Hematopoietic multipotent progenitor cell treated with erythropoietin and hydrocortisone succinate and interleukin-3 and kit ligand, for 6 days (in vitro differentiated cells): Measurements from ENCODE around the gene PEX6.
"Not testable (repeated sequence)": the region's sequence is repeated elsewhere in the genome, so short reads cannot be mapped to it uniquely, and the experiment has no call there.

ENCODE experiments used
- DNase-seq: peaks from one replicate; pipeline ENCODE4 v3.0.0-alpha.2; 2015

Gene PEX6

DNA sequence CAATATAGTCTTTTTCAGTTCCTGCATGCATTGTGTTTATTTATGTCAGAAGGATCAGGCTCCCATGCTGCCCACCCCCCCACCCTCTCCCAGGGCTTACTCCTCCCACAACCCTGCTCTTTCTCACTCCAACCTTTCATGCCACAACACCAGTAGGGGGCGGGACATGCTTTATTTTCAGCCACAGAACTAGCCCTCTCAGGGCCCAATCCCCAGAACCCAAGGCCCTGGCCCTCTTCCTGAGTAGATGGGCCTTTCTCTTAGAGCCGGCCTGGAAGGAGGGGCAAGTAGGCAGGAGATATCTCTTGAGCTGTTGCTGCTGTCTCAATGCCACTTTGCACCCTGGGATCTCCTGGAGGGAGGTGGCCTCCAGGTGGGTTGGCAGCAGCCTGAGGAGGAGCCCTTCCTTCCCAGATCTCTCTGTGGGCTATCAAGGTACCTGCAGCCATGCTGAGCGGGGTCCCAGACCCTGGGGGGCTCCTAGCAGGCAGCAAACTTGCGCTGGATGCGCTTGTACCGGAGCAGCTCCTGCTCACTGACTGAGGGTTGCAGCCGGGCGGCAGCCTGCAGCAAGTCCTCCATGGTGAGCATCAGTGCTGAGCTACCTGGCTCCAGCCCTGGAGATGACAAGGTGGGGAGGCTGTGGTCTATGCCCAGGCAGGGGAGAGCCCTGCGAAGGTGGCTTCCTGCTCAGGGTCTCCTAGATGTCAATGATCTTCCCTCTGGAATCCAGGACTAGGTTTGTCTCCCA is 15.0 kb downstream of the PEX6 start:
- DNase-seq = peak; percentile 80

DNA sequence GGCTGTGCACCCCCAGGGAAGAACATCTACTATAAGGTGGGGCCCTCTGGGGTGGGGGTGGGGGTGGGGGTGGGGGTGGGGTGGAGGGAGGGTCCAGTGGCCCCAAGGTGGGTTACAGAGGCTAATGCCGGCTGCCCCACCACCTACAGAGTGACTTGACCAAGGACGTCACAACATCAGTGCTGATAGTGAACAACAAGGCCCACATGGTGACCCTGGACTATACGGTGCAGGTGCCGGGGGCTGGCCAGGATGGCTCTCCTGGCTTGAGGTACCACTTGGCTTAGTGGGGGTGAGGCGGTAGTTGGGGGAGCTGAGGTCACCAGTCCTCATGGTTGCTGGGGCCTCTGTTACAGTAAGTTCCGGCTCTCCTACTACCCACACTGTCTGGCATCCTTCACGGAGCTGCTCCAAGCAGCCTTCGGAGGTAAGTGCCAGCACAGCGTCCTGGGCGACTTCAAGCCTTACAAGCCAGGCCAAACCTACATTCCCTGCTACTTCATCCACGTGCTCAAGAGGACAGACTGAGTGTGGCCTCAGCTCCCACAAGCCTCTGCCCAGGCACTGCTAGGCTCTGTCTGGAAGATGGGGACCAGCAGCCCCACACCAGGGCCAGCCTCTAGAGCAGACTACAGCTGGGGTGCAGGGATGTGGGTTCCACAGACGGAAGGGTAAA is 15.7 kb downstream of the PEX6 start:
- DNase-seq = no peak

DNA sequence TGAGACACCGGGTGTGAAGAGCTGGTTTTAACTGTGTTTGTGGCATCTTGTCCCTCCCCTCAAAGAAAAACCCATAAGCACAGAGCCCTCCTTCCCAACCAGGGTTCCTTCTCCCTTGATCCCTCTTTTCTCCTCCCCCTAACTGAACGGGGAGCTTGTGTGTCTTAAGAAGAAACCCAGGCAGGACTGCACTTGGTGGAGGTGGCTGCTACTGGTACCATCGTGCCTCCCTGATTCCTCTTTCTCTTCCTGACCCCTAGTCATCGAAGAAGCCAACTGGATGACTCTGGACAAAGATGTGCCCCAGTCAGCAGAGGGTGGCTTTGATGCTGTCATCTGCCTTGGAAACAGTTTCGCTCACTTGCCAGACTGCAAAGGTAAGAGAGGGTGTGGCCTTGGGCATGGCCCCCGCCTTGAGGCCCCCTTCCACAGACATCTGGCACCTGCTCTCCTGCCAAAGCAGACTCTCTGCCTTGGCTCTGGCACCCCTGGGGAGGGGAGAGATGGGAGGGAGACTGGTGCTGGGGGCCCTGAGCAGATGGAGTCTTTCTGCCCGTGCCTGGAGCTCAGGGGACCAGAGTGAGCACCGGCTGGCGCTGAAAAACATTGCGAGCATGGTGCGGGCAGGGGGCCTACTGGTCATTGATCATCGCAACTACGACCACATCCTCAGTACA is 16.3 kb downstream of the PEX6 start:
- DNase-seq = no peak

DNA sequence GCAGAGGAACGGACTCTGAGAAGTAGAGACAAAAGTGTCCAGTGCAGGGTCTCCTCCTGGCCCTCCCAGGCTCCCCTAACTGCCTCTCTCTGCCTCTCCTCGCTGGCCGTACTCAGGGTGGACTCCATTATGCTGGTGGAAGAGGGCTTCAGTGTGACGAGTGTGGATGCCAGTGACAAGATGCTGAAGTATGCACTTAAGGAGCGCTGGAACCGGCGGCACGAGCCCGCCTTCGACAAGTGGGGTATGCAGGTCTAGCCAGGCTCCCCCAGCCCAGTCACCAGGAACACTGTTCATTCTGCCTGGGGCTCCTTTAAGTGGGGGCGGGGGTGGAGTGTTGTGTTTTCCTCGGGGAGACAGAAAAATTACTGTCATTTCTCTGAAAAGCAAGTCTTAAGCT is 16.9 kb downstream of the PEX6 start:
- DNase-seq = no peak

DNA sequence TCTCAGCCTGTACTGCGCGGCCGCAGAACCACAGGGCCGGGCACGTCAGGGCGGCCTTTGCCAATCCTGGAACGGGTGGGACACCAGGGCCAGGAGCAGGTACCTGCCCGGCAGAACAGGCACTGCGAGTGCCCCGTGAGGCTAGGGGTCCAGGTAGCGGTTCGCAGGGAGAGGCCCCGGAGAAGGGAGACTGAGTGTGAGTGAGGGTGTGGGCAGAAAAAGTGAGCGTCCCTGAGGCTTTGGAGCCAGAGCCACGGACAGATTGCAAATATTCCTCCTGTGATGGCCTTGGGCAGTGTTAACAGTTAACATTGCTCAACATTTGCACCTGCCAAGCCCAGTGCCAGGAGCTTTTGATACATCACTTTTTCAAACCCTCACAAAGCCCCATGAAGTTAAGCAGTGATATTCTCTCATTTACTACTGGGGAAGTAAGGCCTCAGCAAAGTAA is 17.9 kb downstream of the PEX6 start:
- no peak for DNase-seq

DNA sequence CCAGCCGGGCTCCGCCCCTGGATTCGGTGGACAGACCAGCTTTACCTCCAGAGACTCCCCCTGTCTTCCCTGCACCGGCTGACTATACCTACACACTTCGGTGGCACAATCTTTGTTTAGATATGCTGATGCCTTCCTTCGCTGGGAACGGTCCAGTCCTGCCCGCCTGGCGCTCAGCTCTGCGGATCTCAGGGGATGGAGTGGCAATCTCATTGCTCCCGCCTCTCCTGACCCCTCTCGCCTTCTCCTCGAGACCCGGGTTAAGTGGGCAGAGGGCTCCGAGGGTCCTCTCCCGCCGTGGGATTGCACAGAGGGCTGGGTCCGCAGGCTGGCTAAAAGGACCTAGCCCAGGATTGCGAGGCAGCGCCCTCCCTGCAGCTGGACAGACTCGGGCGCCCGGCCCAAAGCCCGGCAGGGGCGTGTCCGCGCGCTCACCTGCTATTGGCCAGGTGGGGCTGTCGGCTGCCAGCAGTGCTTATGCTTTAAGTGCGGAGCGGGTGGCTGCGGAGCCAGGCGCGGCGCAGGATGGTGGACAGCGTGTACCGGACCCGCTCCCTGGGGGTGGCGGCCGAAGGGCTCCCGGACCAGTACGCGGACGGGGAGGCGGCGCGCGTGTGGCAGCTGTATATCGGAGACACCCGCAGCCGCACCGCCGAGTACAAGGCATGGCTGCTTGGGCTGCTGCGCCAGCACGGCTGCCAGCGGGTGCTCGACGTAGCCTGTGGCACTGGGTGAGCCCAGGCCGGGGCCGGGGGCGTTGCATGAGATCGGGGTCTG is 18.6 kb downstream of the PEX6 start, which contains the start of gene GNMT:
Gene GNMT (plus strand): TSS at position 512 of the 777 bp plus-strand sequence. CDS start 14 bp downstream, at position 526.
- DNase-seq = peak; percentile 34

DNA sequence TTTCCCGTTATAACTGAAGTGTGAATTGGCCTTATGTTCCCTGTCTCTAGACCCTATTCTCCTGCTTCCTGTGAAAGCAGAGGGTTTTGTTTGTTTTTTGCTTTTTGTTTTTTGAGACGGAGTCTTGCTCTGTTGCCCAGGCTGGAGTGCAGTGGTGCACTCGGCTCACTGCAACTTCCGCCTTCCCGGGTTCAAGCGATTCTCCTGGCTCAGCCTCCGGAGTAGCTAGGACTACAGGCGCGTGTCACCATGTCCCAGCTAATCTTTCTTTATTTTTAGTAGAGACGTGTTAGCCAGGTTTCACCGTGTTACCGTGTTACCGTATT is 19.1 kb downstream of the PEX6 start:
- no peak for DNase-seq

DNA sequence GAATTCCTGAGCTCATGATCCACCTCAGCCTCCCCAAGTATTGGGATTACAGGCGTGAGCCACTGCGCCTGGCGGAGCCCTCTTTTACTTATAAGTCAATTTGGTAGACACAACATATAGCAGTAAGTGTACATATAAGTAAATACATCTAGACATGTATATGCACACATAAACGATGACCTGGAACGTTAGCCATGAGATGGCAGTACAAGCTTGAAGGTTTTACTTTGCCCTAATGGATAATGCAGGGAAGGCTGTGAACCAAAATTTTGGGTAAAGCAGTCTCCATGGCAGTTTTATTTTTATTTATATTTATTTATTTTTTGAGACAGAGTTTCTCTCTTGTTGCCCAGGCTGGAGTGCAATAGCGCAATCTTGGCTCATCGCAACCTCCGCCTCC is 20.9 kb downstream of the PEX6 start:
- no peak for DNase-seq

DNA sequence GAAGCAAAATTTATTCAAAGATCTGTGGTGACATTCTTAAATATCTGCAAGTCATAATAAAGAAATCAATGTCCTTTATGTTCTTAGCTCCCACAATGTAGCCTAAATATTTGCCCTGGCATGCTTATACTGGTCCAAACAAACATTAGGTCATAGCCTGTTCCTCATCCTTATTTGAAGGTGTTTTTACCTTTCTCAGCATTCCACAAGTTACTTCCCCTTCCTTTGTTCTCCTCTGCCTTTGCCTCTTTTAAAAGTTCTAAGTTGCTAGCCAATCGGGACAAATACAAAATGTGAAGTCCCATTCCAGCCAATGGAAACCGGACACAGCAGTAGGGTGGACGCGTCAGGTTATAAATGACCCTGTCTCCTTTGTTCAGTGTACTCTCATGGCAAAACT is 24.6 kb downstream of the PEX6 start:
- DNase-seq = not testable (repeated sequence)

DNA sequence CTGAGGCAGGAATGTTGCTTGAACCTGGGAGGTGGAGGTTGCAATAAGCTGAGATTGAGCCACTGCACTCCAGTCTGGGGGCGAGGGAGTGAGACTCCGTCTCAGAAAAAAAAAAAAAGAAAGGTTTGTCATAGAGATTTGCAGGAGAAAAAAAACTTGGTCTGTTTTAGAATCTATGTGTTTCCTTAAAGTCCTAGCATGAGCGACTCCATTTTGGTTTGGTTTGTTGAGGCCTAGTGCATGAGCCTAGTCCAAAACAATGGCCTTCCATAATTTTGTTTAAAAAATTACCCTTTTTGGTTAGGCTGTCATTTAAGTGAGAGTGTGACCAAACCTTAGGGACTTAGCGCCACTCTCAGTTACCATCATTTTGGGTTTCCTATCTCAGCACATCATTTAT is 26.6 kb downstream of the PEX6 start:
- DNase-seq = no peak

DNA sequence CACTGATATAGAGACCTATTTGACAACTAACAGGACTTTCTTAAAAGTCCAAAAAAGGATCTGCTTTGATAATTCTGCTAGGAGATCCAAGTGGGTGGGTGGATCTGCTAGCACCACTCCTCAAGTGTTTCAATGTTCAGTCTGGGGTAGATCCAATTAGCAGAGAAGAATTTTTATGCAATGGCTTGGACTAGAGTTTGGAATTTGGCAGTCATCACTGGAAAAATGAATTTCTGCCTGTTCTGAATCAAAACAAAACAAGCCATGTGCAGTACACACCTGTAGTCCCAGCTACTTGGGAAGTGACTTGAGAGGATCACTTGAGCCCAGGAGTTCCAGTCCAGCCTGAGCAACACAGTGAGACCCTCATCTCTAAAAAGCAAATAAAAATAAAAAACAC is 31.0 kb downstream of the PEX6 start:
- no peak for DNase-seq

DNA sequence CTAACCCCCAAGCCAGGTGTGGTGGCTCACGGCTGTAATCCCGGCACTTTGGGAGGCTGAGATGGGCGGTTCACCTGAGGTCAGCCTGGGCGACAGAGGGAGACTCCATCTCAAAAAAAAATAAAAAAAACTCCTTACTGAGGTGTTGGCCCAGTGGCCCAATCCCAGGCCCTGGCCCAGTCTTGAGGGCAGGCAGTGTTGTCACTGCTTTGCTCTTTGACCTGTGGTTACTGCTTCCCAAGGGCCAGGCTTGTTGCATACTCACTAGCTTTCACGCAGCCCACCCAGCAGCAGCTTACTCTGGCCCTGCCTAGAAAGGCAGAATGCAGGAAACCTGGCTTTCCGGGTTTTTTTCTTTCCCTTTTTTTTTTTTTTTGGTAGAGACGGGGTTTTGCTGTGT is 36.5 kb downstream of the PEX6 start:
- no peak for DNase-seq

DNA sequence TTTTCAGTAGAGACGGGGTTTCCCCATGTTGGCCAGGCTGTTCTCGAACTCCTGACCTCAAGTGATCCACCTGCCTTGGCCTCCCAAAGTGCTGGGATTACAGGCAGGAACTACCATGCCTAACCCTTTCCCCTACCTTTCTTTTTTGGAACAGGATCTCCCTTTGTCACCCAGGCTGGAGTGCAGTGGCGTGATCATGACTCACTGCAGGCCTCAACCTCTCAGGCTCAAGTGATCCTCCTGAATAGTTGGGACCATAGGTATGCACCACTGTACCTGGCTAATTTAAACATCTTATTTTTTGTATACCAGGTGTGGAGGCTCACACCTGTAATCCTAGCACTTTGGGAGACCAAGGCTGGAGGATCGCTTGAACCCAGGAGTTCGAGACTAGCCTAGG is 37.6 kb downstream of the PEX6 start:
- DNase-seq = not testable (repeated sequence)

DNA sequence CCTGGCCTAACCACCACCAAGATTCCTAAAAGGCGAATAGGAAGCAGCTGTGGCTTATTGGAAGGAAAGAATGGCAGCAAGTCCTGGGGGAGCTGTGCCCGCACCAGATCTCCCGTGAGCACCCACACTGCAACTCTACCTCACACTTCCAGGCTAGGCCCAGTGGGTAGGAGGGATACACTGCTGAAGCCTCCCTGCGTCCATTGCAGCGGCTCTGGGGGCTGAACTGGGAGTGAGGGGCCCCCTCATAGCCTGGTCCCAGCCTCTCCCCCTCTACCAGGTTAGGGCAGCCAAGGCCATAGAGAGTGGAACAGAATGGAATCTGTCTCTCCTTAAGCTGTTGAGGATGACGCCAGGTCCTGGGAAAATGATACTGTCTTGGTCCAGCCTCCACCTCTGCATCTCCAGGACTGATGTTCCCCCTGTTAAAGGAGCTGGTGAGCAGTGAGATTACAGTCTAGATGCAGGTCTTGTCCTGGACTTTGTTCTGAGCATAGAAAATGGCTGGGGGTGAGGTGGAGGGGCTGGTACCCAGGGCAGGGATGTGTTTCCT is 38.4 kb downstream of the PEX6 start:
- no peak for DNase-seq

DNA sequence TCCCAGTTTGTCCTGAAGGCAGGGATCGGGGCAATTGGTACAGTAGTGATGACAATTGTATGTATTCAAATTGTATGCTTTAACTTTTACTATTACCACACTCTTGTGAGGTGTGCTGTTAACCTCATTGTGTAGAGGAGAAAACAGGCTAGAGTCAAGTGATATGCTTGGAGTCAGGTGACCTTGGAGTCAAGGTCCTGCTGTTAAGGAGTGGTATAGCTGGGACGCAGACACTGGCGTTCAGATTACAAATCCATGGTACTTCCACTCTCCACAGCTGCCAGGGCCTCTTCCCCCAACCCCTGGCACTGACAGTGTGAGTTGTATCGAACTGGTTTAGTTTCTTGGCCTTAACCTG is 39.2 kb downstream of the PEX6 start:
- no peak for DNase-seq

DNA sequence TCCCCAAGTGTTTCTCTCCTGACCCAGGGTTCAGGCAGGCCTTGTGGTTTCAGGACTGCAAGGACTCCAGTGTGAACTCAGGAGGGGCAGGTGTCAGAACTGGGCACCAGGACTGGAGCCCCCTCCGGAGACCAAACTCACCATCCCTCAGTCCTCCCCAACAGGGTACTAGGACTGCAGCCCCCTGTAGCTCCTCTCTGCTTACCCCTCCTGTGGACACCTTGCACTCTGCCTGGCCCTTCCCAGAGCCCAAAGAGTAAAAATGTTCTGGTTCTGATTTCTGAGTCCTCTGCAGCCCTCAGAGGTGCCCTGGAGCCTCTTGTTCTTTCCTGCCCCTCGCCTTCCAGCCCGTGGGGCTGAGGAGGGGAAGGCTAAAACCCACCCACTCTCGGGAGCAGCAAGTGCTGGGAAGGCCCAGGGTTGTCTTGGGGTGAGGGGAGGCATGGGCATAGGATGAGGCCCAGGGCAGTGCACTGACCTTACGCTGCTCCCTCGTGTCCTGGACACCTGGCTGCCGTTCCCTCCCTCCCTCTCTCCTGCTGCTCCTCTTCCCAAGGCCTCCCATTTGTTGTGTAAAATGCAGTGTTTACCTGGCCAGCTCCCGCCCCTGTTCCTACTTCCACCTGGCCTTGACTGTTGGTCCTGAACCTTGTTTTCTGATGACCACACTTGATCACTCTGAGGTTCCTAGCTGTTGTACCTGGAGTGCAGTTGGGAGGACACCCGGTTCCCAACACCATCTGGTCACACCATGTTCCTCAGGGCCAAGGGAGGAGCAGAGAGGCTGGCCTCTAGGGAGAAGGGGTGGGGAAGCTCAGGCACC is 39.8 kb downstream of the PEX6 start:
- no peak for DNase-seq

DNA sequence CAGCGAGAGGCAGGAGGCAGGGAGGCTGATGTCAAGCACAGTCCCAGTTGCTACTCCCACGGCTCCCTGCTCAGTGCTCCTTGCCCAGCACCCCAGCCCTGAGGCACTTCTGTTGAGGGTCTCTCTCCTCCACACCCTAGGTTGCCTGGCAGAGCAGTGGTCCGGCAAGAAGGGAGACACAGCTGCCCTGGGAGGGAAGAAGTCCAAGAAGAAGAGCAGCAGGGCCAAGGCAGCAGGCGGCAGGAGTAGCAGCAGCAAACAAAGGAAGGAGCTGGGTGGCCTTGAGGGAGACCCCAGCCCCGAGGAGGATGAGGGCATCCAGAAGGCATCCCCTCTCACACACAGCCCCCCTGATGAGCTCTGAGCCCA is 40.6 kb downstream of the PEX6 start:
- no peak for DNase-seq

DNA sequence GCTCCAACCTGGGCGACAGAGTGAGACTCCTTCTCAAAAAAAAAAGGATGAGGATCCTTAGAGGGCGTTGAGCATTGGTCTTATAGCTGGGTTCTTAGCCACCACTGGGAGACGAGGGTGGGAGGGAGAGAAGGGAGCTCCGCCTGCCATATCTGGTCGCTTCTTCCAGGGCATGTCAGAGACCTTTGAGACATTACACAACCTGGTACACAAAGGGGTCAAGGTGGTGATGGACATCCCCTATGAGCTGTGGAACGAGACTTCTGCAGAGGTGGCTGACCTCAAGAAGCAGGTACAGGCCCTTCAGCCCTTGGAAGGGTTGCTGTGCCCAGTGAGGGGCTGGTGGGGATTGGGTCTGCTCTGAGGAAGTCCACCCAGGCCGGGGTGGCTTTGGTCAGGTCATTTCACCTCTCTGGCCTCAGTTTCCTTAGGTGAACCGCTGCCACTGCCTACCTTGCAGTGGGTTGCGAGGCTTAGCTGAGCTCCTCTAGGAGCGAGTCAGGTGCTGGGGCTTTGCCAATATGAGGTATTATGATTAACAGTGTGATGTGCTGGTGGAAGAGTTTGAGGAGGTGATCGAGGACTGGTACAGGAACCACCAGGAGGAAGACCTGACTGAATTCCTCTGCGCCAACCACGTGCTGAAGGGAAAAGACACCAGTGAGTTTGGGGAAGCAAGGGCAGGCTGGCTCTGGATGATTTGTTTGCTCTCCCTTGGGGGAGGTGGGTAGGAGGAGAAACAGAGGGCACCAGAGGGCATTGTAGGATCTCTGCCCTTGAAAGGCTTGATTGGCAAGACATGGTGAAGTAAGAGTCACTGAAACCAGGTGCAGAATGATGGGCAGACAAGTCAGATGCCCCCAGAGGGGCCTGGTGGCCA is 41.2 kb downstream of the PEX6 start:
- no peak for DNase-seq

DNA sequence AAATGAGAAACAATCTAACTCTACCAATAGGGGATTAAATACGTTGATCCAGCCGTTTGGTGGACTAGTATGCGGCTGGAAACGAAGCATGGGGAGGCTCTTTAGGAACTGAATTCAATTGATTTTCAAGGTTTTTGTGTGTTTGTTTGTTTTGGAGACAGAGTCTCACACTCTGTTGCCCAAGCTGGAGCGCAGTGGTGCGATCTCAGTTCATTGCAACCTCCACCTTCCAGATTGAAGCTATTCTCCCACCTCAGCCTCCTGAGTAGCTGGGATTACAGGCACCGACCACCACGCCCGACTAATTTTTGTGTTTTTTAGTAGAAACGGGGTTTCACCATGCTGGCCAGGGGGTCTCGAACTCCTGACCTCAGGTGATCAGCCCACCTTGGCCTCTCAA is 42.6 kb downstream of the PEX6 start:
- DNase-seq = no peak

DNA sequence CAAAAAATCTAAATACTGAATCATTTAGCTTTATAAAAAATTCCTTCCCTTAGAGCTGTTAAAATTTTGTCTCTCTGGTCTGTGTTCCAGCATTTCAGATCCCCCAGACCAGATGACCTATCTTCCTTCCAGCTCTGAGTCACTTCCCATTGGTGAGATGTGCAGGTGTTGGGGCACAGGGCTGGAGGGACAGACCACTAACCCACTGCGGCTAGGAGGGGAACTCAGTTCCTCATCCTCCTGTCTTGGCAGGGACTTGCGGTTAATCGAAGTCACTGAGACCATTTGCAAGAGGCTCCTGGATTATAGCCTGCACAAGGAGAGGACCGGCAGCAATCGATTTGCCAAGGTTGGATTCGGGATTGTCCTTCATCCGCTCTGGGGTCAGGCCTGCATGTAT is 43.7 kb downstream of the PEX6 start:
- DNase-seq = peak; percentile 18

DNA sequence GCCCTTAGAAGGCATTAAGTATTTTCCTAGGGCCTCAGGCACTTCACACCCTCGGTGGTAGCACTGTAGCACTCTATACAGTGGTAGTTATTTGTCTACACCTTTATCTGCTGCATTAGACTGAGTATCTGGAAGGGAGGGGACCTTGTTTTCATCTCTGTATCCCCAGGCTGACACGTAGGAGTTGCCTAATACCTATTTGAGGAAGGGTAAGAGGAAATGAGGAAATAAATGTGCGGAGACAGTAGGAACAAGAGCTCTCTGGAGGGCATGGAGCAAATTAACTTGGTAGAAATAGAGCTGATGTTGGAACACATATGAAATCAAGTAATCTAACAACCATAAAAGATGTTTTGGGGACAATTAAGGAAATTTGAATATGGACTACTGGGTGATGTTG is 45.8 kb downstream of the PEX6 start:
- DNase-seq = peak; percentile 28
